Measurements from ENCODE around the gene RASGRP4.

- TF ChIP-seq CTCF (conservative IDR thresholded peaks at IDR 0.05; ENCODE audit: low read depth, low read length), result no peak
- TF ChIP-seq EZH2 (IDR thresholded peaks at IDR 0.05; ENCODE audit: low read length, unreplicated experiment), result no peak
Observed at GRCh38 chr19:38388349-38389100, 37.5 kb downstream of the RASGRP4 start, which contains the start of gene SPRED3.

Measured in PC-3 (cell line).